ENCODE results near the gene TGFBR3. TPM values are rescaled to one million over a fixed set of nuclear protein-coding genes. Genes with fewer than 3 reads are reported as not detected.

Gene TGFBR3
- not detected in 2 replicates for total RNA-seq (2014; rRNA removed; shearing (Covaris generic); ENCODE audit: low replicate concordance)

DNA sequence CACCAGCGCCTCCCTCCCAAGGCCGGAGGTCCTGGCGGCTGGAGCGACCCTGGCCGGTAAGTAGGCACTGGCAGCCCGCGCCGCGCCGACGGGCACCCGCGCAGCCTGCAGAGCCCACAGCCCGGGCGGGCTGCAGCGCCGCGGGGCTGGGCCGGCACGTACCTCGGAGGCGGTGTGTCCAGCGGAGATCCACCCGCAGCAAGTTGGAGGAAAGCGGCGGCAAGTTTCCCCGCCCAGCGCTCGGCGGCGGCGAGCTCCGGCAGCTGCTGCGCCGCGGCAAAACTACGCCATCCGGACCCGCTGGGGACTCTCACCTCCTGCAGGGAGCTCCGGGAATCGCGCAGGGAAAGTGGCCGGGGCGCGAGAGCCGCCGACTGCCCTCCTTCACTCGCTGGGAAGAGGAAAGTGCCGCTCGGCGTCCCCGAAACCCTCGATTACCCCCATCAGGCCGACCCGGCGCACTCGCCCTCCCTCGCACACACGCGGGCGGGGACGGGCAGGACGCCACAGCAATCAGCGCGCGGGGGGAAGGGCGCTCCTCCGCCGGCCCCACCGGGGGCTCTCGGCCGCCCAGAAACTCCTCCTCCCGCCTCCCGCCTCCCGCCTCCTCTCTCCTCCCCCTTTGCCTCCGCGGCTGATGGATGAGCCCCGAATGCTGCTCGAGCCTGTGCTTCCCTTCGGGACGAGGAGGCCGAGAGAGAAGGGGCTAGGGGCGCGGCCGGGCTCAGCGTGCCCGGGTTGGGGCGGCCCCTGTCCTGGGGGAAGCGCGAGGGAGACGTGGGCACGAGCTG is at the start of gene TGFBR3:
TSS of gene TGFBR3 (minus strand) at position 436 of the 791 bp plus-strand sequence. CDS start 24,620 bp downstream, outside the sequence.
- no peak within 1 kb of the TSS for H2AFZ ChIP-seq (ENCODE audit: low read length)
- no peaks in the 10 kb centered on the region for H3K9me2 ChIP-seq (replicated peaks; ENCODE audit: insufficient read depth, low read length)
- no peak within 1 kb of the TSS for H3K27ac ChIP-seq (ENCODE audit: low read length)
- H3K9ac ChIP-seq (ENCODE audit: low read length), result no peak within 1 kb of the TSS
- H3K4me3 ChIP-seq (ENCODE audit: low read length), result no peak within 1 kb of the TSS
- DNase-seq, result no peak
- H3K27me3 ChIP-seq (ENCODE audit: low read length), result no peaks in the 10 kb centered on the region
- no peaks in the 10 kb centered on the region for H3K79me2 ChIP-seq (ENCODE audit: low read length)
- no peak within 1 kb of the TSS for H3K4me2 ChIP-seq (ENCODE audit: low read depth, low read length, poor library complexity, severe bottlenecking)
- H4K20me1 ChIP-seq (ENCODE audit: insufficient read depth, low read depth, low read length), result no peaks in the 10 kb centered on the region
- H3K4me1 ChIP-seq (ENCODE audit: low read length), result no peaks in the 10 kb centered on the region
- H3K9me3 ChIP-seq (ENCODE audit: low read length), result no peaks in the 10 kb centered on the region
- H3K36me3 ChIP-seq (ENCODE audit: insufficient read depth, low read length), result no peaks in the 10 kb centered on the region

- no peak overlapping the region for H3K4me3 ChIP-seq (ENCODE audit: low read length)
- H3K9me3 ChIP-seq (ENCODE audit: low read length), result no peaks in the 10 kb centered on the region
- no peaks in the 10 kb centered on the region for H3K27me3 ChIP-seq (ENCODE audit: low read length)
- H3K4me2 ChIP-seq (ENCODE audit: low read depth, low read length, poor library complexity, severe bottlenecking), result no peak overlapping the region
- no peaks in the 10 kb centered on the region for H3K36me3 ChIP-seq (ENCODE audit: insufficient read depth, low read length)
- no peaks in the 10 kb centered on the region for H3K9me2 ChIP-seq (replicated peaks; ENCODE audit: insufficient read depth, low read length)
- H4K20me1 ChIP-seq (ENCODE audit: insufficient read depth, low read depth, low read length), result no peaks in the 10 kb centered on the region
- H3K27ac ChIP-seq (ENCODE audit: low read length), result no peak overlapping the region
- H3K79me2 ChIP-seq (ENCODE audit: low read length), result no peaks in the 10 kb centered on the region
- no peak overlapping the region for H3K9ac ChIP-seq (ENCODE audit: low read length)
- no peaks in the 10 kb centered on the region for H3K4me1 ChIP-seq (ENCODE audit: low read length)
- no peak for DNase-seq
- H2AFZ ChIP-seq (ENCODE audit: low read length), result no peak overlapping the region
Measured at GRCh38 chr1:91929250-91929649, 43.3 kb upstream of the TGFBR3 start.

GRCh38 chr1:91928026-91928425 is 42.1 kb upstream of the TGFBR3 start:
- H3K4me3 ChIP-seq (ENCODE audit: low read length), result no peak overlapping the region
- no peak for DNase-seq
- no peaks in the 10 kb centered on the region for H3K9me3 ChIP-seq (ENCODE audit: low read length)
- H3K36me3 ChIP-seq (ENCODE audit: insufficient read depth, low read length), result no peaks in the 10 kb centered on the region
- H4K20me1 ChIP-seq (ENCODE audit: insufficient read depth, low read depth, low read length), result no peaks in the 10 kb centered on the region
- H3K9me2 ChIP-seq (replicated peaks; ENCODE audit: insufficient read depth, low read length), result no peaks in the 10 kb centered on the region
- H3K27me3 ChIP-seq (ENCODE audit: low read length), result no peaks in the 10 kb centered on the region
- no peak overlapping the region for H2AFZ ChIP-seq (ENCODE audit: low read length)
- no peak overlapping the region for H3K4me2 ChIP-seq (ENCODE audit: low read depth, low read length, poor library complexity, severe bottlenecking)
- no peak overlapping the region for H3K27ac ChIP-seq (ENCODE audit: low read length)
- no peaks in the 10 kb centered on the region for H3K79me2 ChIP-seq (ENCODE audit: low read length)
- no peaks in the 10 kb centered on the region for H3K4me1 ChIP-seq (ENCODE audit: low read length)
- H3K9ac ChIP-seq (ENCODE audit: low read length), result no peak overlapping the region

DNA sequence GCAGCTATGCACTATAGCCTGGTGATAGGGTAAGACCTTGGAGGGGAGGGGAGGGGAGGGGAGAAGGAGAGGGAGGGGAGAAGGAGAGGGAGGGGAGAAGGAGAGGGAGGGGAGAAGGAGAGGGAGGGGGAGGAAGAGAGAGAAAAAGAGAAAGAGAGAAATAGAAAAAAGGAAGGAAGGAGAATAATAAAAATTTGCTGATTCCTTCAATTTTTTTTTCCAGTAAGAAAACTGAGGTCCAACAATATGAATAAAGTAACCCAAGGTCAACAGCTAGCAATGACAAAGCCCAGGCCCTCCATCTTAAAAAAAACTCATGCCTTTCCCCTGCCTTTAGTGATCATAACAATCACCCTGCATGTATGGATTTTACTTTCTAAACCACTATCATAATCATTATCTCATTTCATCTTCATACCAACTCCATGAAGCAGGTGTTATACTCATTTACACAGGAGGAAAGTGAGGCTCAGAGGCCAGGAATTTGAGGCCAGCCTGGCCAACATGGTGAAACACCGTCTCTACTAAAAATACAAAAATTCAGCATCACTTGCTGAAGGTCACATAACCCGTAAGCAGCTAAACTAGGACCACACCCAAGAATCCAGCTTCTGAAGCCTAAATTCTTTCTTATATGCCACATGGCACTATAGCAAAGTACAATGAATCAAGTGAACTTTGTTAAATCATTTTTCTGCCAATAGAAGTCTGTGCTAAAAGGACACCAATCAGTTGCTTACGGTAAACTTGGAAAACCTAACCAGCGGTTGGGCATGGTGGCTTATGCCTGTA is 39.9 kb upstream of the TGFBR3 start:
- no peak overlapping the region for H3K4me3 ChIP-seq (ENCODE audit: low read length)
- H3K9me3 ChIP-seq (ENCODE audit: low read length), result no peaks in the 10 kb centered on the region
- no peaks in the 10 kb centered on the region for H4K20me1 ChIP-seq (ENCODE audit: insufficient read depth, low read depth, low read length)
- no peaks in the 10 kb centered on the region for H3K27me3 ChIP-seq (ENCODE audit: low read length)
- no peak overlapping the region for H2AFZ ChIP-seq (ENCODE audit: low read length)
- no peaks in the 10 kb centered on the region for H3K79me2 ChIP-seq (ENCODE audit: low read length)
- no peak for DNase-seq
- no peaks in the 10 kb centered on the region for H3K4me1 ChIP-seq (ENCODE audit: low read length)
- H3K9ac ChIP-seq (ENCODE audit: low read length), result no peak overlapping the region
- no peaks in the 10 kb centered on the region for H3K36me3 ChIP-seq (ENCODE audit: insufficient read depth, low read length)
- H3K9me2 ChIP-seq (replicated peaks; ENCODE audit: insufficient read depth, low read length), result no peaks in the 10 kb centered on the region
- H3K27ac ChIP-seq (ENCODE audit: low read length), result no peak overlapping the region
- H3K4me2 ChIP-seq (ENCODE audit: low read depth, low read length, poor library complexity, severe bottlenecking), result no peak overlapping the region

DNA sequence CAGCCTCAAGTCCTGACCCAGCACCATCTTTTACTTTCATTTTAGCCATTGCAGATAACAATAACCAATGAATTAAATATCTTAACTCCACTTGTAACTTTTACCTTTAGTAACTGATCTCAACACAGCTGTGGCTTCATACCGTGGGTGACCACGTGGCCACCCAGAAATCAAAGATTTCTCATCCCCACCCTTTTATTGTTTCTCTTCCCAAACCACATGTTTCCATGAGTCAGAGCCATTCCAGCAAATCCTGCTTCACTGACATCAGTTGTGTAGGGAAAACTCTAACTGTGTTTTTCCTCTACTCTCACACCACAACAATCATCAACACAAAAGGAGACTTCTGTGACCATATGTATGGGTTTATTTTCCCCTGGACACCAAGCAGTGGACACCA is 38.2 kb upstream of the TGFBR3 start:
- H3K4me2 ChIP-seq (ENCODE audit: low read depth, low read length, poor library complexity, severe bottlenecking), result no peak overlapping the region
- no peak overlapping the region for H2AFZ ChIP-seq (ENCODE audit: low read length)

GRCh38 chr1:91919962-91920361 is 34.0 kb upstream of the TGFBR3 start:
- no peak overlapping the region for H3K9ac ChIP-seq (ENCODE audit: low read length)
- no peak overlapping the region for H2AFZ ChIP-seq (ENCODE audit: low read length)
- H3K4me3 ChIP-seq (ENCODE audit: low read length), result no peak overlapping the region
- no peak overlapping the region for H3K4me2 ChIP-seq (ENCODE audit: low read depth, low read length, poor library complexity, severe bottlenecking)
- no peaks in the 10 kb centered on the region for H4K20me1 ChIP-seq (ENCODE audit: insufficient read depth, low read depth, low read length)
- no peaks in the 10 kb centered on the region for H3K27me3 ChIP-seq (ENCODE audit: low read length)
- H3K36me3 ChIP-seq (ENCODE audit: insufficient read depth, low read length), result no peaks in the 10 kb centered on the region
- no peak for DNase-seq
- H3K9me3 ChIP-seq (ENCODE audit: low read length), result no peaks in the 10 kb centered on the region
- no peaks in the 10 kb centered on the region for H3K79me2 ChIP-seq (ENCODE audit: low read length)
- no peaks in the 10 kb centered on the region for H3K9me2 ChIP-seq (replicated peaks; ENCODE audit: insufficient read depth, low read length)
- no peaks in the 10 kb centered on the region for H3K4me1 ChIP-seq (ENCODE audit: low read length)
- no peak overlapping the region for H3K27ac ChIP-seq (ENCODE audit: low read length)

More for the DNA sequence above, 38.2 kb upstream of the TGFBR3 start:
- DNase-seq, result no peak
- H3K4me1 ChIP-seq (ENCODE audit: low read length), result no peaks in the 10 kb centered on the region
- no peaks in the 10 kb centered on the region for H3K9me2 ChIP-seq (replicated peaks; ENCODE audit: insufficient read depth, low read length)
- H3K27me3 ChIP-seq (ENCODE audit: low read length), result no peaks in the 10 kb centered on the region
- no peak overlapping the region for H3K4me3 ChIP-seq (ENCODE audit: low read length)
- H4K20me1 ChIP-seq (ENCODE audit: insufficient read depth, low read depth, low read length), result no peaks in the 10 kb centered on the region
- no peaks in the 10 kb centered on the region for H3K36me3 ChIP-seq (ENCODE audit: insufficient read depth, low read length)
- H3K9me3 ChIP-seq (ENCODE audit: low read length), result no peaks in the 10 kb centered on the region
- H3K79me2 ChIP-seq (ENCODE audit: low read length), result no peaks in the 10 kb centered on the region
- no peak overlapping the region for H3K9ac ChIP-seq (ENCODE audit: low read length)
- no peak overlapping the region for H3K27ac ChIP-seq (ENCODE audit: low read length)

GRCh38 chr1:91916811-91917460 is 31.0 kb upstream of the TGFBR3 start:
- no peaks in the 10 kb centered on the region for H3K4me1 ChIP-seq (ENCODE audit: low read length)
- no peak overlapping the region for H2AFZ ChIP-seq (ENCODE audit: low read length)
- no peak overlapping the region for H3K4me3 ChIP-seq (ENCODE audit: low read length)
- no peak for DNase-seq
- H3K27me3 ChIP-seq (ENCODE audit: low read length), result no peaks in the 10 kb centered on the region
- no peaks in the 10 kb centered on the region for H3K79me2 ChIP-seq (ENCODE audit: low read length)
- H3K9ac ChIP-seq (ENCODE audit: low read length), result no peak overlapping the region
- H3K4me2 ChIP-seq (ENCODE audit: low read depth, low read length, poor library complexity, severe bottlenecking), result no peak overlapping the region
- no peak overlapping the region for H3K27ac ChIP-seq (ENCODE audit: low read length)
- no peaks in the 10 kb centered on the region for H3K9me2 ChIP-seq (replicated peaks; ENCODE audit: insufficient read depth, low read length)
- no peaks in the 10 kb centered on the region for H3K36me3 ChIP-seq (ENCODE audit: insufficient read depth, low read length)
- H4K20me1 ChIP-seq (ENCODE audit: insufficient read depth, low read depth, low read length), result no peaks in the 10 kb centered on the region
- H3K9me3 ChIP-seq (ENCODE audit: low read length), result no peaks in the 10 kb centered on the region

GRCh38 chr1:91916046-91916445 is 30.1 kb upstream of the TGFBR3 start:
- H3K27ac ChIP-seq (ENCODE audit: low read length), result no peak overlapping the region
- H3K79me2 ChIP-seq (ENCODE audit: low read length), result no peaks in the 10 kb centered on the region
- no peaks in the 10 kb centered on the region for H3K4me1 ChIP-seq (ENCODE audit: low read length)
- H3K36me3 ChIP-seq (ENCODE audit: insufficient read depth, low read length), result no peaks in the 10 kb centered on the region
- H3K9me3 ChIP-seq (ENCODE audit: low read length), result no peaks in the 10 kb centered on the region
- H4K20me1 ChIP-seq (ENCODE audit: insufficient read depth, low read depth, low read length), result no peaks in the 10 kb centered on the region
- H3K9ac ChIP-seq (ENCODE audit: low read length), result no peak overlapping the region
- no peak overlapping the region for H3K4me2 ChIP-seq (ENCODE audit: low read depth, low read length, poor library complexity, severe bottlenecking)
- H3K9me2 ChIP-seq (replicated peaks; ENCODE audit: insufficient read depth, low read length), result no peaks in the 10 kb centered on the region
- H3K27me3 ChIP-seq (ENCODE audit: low read length), result no peaks in the 10 kb centered on the region
- H3K4me3 ChIP-seq (ENCODE audit: low read length), result no peak overlapping the region
- no peak for DNase-seq
- no peak overlapping the region for H2AFZ ChIP-seq (ENCODE audit: low read length)
